ENCODE data around the gene ALG1.
A peak's percentile ranks its signal among the peaks of the same experiment; 100 is the strongest.
"Not testable (repeated sequence)": the region's sequence is repeated elsewhere in the genome, so short reads cannot be mapped to it uniquely, and the experiment has no call there.

Gene ALG1

DNA sequence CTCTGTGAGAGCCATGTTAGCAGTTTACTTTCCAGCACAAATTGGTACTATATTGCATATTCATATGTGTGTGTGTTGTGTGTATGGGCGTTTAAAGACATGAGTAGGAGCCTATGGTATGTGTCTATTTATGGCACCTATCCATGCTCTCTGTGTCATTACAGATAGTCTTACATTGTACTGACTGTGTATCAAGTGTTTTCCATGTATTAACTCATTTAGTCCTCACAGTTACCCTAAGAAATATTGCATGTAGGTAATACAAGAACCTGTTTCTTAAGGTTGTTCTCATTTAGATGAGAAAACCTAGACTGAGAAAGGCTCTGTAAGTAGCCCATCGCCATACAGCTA is 1.6 kb downstream of the ALG1 start:
- DNase-seq (ENCODE audit: low read depth in 3 of 3): no peak

DNA sequence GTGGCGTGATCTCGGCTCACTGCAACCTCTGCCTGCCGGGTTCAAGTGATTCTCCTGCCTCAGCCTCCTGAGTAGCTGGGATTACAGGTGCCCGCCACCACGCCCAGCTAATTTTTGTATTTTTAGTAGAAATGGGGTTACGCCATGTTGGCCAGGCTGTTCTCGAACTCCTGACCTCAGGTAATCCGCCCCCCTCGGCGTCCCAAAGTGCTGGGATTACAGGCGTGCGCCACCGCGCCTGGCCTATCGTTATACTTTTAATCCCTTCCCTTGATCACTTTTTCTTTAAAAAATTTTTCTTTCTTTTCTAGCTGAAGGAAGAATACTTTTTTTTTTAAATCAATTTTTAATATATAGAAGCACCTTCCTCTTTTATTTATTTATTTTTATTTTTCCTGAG is 2.1 kb downstream of the ALG1 start:
- not testable (repeated sequence) for DNase-seq (ENCODE audit: low read depth in 3 of 3)

DNA sequence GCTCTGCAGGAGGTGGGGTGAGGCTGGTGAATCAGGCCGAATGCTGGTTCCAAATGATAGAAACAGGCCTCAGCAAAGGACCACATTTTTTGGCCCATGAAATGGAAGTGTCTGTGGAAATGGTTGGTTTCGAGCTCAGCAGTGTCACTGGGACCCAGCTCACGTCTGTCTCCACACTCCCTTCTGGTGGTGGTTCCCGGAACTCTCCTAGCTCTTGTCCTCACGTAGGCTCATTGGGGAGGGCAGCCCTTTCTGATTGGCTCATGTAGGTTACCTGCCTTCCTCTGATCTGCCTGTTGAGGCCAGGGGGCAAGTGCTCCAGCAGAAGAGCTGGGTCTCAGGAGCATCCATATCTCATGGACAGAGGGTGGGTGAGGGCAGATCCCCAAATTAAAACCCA is 4.0 kb downstream of the ALG1 start:
- DNase-seq (ENCODE audit: low read depth in 3 of 3): no peak

DNA sequence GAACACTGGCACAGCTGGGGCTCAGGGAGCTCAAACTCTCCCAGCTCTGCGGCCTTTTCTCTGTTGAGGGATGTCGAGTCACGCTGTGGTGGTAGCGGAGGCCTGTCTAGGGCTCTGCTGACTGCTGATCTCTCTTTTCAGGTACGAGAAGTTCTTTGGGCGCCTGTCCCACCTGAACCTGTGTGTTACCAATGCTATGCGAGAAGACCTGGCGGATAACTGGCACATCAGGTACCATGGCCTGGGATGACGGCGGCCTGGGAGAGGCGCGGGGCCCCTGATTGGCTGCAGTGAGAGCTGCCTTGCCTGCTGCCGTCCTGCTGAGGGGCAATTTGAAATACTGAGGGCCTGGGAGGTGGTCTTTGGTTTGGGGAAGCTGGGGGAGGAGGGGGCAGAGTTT is 5.7 kb downstream of the ALG1 start:
- DNase-seq (ENCODE audit: low read depth in 3 of 3): no peak

DNA sequence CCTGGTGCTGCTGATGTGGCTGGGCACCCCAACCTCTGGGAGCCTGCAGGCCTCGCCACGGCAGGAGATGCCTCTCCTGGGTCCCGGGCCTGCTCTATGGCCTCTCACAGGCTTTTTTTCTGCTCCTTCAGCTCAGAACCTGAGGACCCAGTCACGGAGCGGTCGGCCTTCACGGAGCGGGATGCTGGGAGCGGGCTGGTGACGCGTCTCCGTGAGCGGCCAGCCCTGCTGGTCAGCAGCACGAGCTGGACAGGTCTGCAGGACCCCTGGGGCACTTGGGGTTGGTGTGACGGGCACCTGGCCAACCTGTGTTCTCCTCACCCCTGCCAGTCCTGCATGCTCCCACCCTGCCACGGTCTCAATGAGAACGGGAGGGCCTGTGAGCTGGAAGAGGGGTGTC is 7.0 kb downstream of the ALG1 start:
- no peak for DNase-seq (ENCODE audit: low read depth in 3 of 3)

DNA sequence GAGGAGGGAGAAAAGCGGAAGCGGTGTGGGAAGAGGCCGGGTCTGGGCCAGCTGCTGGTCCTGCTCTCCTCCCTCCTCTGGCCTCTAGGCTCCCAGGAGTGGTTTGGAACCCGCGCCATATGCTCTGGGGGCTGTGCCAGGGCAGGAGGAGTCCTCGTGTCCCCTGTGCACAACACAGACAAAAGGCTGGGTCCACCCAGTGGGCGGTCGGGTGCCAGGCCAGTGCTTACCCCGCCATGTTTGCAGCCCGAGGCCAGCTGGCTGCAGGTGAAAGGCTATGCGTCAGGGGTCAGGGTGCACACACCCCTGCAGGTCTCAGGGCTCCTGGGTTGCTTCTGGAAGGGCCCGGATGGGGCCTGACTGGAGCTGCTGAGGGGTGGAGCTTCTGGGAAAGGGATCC is 8.8 kb downstream of the ALG1 start:
- not testable (repeated sequence) for DNase-seq (ENCODE audit: low read depth in 3 of 3)

DNA sequence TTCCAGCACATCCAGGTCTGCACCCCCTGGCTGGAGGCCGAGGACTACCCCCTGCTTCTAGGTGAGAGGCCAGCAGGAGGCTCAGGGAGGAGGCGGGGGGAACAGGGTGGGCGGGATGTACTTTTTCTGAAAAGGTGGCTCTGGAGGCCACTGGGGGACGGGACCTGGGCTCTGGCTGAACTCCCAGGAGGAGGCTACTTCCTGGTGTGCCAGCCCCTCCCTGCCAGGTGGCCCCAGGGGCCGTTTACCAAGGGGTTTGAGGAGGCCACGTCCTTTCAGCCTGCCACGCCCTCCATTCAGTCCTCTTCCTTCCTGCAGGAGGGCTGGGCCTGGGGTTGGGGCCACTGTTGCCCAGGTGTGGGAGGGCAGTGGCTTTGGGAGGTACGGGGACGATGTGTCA is 9.4 kb downstream of the ALG1 start:
- not testable (repeated sequence) for DNase-seq (ENCODE audit: low read depth in 3 of 3)

DNA sequence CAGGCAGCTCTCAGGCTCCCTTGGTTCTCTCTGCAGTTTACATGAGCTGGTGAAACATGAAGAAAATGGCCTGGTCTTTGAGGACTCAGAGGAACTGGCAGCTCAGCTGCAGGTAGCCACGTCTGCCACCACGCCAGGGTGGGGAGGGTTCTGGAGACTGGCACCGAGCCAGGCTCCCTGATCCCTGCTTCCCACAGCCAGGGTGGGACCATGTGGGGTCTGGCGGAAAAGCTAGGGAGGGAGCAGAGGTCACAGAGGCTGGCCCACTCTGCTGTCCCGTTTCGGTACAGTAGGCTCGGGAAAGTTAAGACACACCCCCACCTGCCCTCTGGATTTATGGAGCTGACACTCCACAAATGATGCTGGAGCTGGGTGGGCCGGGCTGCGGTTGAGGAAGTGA is 12.0 kb downstream of the ALG1 start:
- not testable (repeated sequence) for DNase-seq (ENCODE audit: low read depth in 3 of 3)

DNA sequence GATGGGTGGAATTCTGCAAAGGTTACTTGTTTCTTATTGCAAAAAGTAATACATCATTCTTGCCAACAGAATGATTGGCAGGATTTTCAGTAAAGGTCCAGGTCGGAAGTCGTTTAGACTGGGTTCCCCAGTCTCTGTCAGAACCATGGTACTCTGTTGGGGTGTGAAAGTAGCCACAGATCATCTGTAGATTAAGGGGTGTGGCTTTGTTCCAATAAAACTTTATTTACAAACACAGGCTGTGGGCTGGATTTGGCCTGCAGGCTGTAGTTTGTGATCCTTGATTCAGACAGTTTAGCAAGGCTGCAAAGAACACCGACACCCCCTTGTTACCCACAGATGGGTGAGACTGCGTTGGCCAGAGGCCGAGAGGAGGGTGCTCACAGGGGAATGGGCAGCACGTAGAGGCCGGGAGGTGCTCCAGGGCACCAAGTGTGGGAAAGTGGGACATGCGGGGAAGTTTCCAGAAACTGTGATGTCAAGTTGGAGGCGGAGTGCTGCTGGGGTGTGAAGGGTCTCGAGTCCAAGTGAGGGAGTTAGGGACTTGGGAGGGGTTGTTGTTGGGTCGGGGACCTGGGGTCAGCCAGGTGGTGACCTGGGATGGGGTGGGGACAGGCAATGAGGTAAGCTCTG is 12.6 kb downstream of the ALG1 start:
- not testable (repeated sequence) for DNase-seq (ENCODE audit: low read depth in 3 of 3)

DNA sequence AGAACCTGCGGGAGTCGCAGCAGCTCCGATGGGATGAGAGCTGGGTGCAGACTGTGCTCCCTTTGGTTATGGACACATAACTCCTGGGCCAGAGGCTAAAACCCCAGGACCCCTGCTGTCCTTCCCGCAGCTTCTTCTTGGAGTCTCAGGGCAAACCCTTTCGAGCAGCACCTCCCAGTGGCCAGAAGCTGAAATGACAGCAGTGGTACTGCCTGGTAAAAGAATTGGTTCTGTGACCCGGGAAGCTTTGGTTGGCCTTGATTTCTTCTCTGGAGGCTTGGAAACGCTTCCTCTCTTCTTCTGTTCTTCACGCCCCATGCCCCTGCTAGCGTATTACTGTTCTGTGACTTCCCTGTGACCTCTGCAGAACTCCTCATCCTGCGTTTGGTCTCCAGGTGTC is 13.2 kb downstream of the ALG1 start:
- DNase-seq (ENCODE audit: low read depth in 3 of 3): peak in 2 of 3 experiments; percentile 21

DNA sequence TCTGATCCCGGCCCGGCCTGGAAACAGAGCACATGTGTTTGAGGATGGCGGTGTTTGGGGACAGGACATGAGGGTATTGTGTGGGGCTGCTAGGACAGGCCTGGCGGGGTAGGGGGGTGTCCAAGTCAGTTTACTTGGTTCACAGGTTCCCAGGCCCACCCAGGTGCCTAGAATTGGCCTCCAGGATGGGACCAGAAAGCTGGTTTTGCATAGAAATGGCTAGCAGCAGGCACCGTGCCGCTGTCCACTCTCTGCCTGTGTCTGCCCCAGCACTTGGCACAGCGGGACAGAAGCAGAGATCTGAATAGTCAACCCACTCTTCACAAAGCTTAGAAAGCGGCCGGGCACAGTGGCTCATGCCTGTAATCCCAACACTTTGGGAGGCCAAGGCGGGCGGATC is 14.1 kb downstream of the ALG1 start:
- not testable (repeated sequence) for DNase-seq (ENCODE audit: low read depth in 3 of 3)

DNA sequence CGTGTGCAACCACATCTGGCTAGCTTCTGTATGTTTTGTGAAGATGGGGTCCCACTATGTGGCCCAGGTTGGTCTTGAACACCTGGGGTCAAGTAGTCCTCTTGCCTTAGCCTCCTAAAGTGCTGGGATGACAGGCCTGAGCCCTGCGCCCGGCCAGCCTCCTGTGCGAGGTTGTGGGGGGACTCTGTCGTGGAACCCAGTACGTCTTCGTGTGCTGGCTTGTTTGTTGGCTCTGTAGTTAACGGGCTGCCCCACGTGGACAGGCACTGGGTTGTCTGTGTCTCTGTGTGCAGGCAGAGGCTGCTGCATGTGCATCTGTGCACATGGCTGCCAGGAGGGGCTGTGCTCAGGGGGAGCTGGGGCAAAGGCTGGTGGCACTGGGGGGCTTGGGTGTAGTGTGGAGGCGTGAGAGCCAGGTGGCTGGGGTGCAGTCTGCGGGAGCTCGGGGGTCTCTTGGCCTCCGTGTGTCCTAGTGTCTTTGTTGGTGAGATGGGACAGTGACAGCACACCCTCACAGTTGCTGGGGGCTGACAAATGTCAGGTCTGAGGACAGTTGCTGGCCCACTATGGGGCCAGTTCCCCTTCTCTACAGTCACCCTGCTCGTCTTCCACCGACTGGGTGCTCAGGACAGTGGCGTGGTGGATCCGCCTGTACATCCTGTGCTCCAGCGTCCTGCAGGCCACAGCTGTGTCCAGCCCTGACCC is 16.6 kb downstream of the ALG1 start:
- DNase-seq (ENCODE audit: low read depth in 3 of 3): not testable (repeated sequence)

DNA sequence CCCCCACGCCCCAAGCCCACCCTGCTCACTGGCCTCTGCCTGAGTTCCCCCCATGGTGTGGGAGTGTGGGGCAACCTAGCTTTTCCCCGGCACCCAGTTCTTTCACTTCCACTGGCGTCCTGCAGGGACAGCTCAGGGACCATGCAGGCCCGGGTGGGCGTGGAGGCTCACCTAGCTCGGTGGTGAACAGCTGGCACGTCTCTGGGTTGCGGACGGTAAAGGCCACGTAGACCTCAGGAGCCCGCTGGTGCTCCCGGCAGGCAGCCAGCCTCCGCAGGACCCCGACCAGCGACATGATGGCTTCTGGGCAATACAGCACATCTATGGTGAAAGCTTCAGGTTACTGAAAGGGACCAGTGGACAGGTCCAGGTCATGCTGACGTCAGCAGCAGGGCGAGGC is 17.3 kb downstream of the ALG1 start:
- DNase-seq (ENCODE audit: low read depth in 3 of 3): not testable (repeated sequence)

DNA sequence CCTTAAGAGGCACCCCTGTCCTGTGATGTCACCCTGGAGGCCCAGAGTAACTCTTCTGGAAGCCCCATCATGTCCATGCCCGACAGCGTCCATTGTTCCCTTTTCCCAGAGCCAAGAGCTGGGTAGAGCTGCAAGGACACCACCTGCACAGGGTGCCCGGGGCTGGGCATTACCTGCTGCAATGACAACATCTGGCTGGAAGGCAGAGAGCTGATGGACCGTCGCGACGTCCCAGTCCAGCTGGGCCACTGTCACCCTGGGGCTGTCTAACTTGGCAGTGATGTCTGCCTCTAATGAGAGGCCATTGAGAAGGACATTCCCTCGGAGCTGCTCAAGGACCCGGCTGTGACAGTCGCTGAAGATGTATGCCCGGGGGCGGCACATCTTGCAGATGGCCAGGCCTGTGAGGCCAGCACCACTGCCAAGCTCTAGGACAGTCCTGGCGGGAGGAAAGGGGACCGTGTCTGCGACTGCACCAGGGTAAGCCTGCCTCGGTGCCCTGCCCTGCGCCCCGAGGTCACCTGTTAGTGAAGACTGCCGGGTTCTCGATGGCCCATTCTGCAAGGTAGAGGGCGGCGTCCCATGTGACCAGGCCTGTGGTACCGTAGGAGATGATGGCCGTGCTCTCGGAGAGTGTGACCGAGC is 18.4 kb downstream of the ALG1 start:
- not testable (repeated sequence) for DNase-seq (ENCODE audit: low read depth in 3 of 3)

DNA sequence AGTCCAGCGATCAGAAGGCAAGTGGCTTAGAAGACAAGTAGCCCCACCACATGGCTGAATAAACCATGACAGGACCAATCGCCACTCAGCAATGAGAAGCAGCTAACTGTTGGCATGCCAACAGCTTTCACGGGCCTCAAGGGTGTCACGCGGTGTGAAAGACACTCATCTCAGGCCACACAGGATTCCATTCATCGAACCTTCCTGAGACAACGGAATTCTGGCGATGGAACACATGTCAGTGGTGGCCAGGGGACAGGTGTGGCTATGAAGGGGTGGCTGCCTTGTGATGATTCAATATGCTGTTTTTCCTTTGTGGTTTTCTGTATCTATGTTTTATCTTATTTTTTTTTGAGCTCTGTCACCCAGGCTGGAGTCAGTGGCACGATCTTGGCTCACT is 18.9 kb downstream of the ALG1 start:
- not testable (repeated sequence) for DNase-seq (ENCODE audit: low read depth in 3 of 3)

DNA sequence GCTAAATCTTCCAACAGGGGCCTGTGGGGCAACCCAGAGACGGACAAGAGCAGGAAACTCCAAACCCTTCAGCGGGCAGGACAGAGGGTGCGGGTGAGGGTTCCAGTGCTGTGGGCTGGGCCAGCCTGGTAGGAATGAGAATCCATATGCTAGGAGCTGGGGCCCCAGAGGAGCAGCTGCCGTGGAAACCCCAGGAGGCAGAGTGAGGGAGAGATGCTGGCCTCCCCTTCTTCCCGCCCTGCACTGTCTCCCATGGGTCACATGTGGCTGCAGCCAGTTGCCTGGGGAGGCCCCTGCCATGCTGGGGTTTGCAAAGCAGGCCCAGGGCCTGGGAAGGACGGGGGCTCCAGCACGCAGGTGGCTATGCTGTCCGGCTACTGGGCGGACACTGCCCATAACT is 21.4 kb downstream of the ALG1 start:
- DNase-seq (ENCODE audit: low read depth in 3 of 3): not testable (repeated sequence)

DNA sequence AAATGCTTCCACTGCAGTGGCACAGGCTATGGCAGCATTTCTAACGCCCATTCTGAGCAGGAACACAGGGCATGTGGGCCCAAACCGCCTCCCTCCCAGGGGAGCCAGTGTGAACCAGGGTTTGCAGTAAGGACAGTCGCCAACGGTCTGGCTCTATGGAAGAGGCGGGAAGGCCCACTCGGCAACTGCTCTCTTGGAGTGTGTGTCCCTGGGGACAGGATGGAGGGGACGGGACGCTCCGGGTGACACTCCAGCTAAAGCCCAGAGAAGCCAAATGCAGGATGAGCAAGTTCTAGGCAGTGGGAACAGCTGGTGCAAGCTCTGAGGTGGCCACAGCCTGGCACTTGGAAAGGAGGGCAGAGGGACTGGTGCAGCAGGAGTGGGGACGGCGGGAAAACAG is 22.1 kb downstream of the ALG1 start:
- DNase-seq (ENCODE audit: low read depth in 3 of 3): not testable (repeated sequence)

DNA sequence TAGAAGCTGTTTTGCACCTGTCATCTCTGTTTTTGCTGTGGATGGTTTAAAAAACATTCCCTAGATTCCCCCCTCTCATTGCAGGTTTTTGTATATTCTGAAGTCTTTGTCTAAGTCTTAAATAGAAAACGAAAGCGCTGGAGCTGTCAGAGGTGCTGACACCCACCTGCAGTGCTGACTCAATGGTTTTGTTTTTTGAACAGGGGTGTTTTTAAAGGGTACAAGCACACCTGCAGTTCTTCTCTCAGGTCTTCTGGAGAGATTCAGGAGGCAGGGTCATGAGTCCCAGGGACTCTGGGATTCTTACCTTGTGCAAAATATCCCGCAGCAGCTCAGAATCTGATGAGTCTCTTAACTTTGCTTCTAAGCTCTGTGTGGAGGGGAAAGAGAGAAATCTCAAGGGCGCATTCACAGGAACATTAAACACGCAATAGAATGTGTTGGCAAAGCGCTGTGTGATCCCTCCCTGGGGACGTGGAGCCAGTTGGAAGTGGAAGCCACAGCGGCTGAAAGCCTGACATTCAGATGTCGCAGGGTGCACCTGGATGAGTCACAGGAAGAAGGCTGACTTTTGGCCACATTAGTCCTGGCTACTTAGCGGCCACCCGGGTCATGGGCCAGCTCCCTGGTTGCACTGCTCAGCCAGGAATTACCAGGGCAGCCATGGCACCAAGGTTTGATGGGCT is 23.6 kb downstream of the ALG1 start:
- not testable (repeated sequence) for DNase-seq (ENCODE audit: low read depth in 3 of 3)

DNA sequence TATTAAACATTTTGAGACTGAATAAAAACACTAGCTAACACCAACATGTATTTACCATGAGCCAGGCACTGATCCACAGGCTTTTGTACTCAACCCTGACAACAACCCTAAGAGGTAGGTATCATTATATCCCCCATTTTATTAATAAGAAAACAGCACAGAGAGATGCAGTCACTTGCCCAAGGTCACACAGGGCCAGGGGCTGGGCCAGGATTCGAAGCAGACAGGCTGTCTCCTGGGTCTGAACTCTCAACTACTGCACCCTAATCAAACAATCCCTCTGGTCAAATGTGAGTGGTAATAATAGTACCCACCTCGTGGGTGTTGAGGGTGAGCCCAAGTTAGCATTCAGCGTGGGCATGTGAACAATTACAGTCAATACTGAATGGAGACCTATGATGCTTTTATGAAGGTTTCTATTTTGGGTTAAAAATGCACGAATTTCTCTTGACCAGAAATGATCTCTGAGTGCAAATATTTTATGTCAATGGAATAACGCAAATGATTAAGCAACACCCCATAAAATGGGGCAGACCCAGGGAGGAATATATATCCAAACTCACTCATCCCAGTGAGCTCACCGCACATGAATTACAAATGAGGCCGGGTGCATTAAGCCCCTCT is 24.9 kb downstream of the ALG1 start:
- DNase-seq (ENCODE audit: low read depth in 3 of 3): not testable (repeated sequence)

DNA sequence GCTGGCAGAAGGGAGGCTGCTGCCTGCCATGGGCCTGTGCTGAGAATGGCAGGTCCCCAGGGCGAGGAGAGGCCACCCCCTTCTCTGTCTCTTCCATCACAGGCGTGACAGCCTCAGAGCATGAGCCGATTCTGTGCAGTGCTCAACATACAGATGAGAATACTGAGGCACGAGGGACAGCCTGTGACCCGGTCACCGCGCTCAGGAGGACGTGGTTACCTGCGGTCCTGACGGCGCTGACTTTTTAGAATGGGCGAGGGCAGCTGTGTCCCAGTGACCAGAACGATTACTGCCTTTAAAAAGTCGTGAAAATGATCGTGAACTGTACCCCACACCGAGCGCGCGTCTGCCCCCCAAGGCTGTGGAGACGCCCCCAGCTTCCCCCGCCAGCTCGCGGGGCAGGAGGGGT is 25.4 kb downstream of the ALG1 start:
- peak; percentile 9 to 21 (median 11) for DNase-seq (ENCODE audit: low read depth in 3 of 3)

DNA sequence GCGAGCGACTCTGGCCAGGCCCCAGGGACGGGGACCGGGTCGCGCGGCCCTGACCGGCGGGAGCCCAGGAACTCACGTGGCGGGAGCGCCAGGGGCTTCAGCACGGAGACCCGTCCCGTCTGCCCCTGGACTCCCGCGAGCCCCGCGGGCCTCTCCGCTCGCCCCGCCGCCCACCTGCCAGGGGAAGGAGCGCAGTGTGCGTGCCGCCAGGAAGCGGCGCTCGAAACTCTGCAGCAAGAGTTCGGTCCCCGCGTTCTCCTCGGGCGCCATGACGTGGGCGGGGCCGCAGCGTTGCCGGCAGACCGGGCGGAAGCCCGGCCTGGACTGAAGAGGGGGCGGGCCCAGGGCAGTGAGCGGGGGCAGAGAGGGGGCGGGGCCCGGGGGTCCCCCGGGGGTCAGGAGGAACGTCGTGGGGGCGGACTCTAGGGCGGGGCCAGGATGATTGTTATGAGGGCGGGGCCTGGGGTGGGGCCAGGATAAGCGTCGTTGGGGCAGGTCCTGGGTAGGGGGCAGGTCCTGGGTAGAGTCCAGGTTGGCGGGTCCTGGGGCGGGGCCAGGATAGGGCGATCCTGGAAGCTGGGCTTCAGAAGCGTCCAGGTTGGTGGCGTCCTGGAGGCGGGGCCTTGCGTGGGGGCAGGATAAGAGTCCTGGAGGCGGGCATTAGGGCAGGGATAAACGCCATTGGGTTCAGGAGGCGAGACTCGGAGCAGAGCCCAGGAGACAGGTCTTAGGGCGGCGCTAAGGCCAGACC is 26.0 kb downstream of the ALG1 start, which contains the start of gene EEF2KMT:
Gene EEF2KMT, minus strand, starts transcription at position 326 of the 751 bp plus-strand sequence. Its CDS starts 56 bp downstream, at position 270.
- peak; percentile 82 to 91 (median 85) for DNase-seq (ENCODE audit: low read depth in 3 of 3)

All from stimulated activated CD4-positive, alpha-beta T cell treated with anti-CD3 and anti-CD28 coated beads, TNF-alpha, amount 100 ng/mL, for 4 hours (primary cell).